Measurements from ENCODE around the gene RREB1.
A peak's percentile ranks its signal among the peaks of the same experiment; 100 is the strongest.

Gene RREB1

DNA sequence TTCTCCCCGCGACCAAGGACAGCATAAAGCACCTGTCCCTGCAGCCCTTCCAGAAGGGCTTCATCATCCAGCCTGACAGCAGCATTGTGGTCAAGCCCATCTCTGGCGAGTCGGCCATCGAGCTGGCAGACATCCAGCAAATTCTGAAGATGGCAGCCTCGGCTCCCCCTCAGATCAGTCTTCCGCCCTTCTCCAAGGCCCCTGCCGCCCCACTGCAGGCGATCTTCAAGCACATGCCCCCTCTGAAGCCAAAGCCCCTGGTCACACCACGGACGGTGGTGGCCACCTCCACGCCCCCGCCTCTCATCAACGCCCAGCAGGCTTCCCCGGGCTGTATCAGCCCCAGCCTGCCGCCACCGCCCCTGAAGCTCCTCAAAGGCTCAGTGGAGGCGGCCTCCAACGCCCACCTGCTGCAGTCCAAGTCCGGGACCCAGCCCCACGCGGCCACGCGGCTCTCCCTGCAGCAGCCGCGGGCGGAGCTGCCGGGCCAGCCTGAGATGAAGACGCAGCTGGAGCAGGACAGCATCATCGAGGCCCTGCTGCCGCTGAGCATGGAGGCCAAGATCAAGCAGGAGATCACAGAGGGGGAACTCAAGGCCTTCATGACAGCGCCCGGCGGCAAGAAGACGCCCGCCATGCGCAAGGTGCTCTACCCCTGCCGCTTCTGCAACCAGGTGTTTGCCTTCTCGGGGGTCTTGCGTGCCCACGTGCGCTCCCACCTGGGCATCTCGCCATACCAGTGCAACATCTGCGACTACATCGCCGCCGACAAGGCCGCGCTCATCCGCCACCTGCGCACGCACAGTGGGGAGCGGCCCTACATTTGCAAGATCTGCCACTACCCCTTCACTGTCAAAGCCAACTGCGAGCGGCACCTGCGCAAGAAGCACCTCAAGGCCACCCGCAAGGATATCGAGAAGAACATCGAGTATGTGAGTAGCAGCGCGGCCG, 121.9 kb downstream of the RREB1 start:
- no peak for DNase-seq

GRCh38 chr6:7230327-7230691, 122.5 kb downstream of the RREB1 start:
- DNase-seq, result no peak

GRCh38 chr6:7230956-7231713, 123.4 kb downstream of the RREB1 start:
- DNase-seq, result no peak

GRCh38 chr6:7232351-7232750, 124.6 kb downstream of the RREB1 start:
- DNase-seq, result no peak

- DNase-seq, result no peak
These were observed 126.8 kb downstream of the RREB1 start for GRCh38 chr6:7234547-7234946.

DNA sequence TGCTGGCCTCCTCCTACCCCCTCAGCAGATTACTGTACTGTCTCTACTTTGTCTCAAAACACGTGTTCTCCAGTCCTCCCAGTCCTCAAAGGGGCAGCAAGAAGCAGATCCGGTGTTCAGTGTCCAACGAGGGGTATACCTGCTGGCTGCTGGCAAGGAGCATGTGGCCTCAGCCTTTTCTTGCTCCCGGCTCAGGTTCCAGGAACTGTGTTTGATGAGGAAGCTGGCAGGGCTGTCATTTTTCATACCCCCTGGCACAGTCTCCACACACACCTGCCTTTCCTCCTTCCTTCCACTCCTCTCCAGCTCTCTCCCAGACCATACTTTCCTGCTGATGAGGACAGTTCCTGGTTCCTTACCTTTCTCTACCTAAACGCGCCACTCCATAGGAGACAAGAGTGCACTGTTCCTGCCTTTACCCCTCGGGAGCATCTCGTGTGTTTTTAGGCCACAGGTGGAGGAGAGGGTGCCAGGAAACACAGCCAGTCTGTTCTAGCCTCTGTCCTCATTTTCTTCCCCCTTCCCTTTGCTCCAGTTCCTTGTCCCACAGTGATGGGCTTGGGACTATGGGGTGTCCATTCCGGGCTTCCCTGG, 128.0 kb downstream of the RREB1 start:
- no peak for DNase-seq

GRCh38 chr6:7236306-7237209, 128.8 kb downstream of the RREB1 start:
- DNase-seq, result no peak

DNA sequence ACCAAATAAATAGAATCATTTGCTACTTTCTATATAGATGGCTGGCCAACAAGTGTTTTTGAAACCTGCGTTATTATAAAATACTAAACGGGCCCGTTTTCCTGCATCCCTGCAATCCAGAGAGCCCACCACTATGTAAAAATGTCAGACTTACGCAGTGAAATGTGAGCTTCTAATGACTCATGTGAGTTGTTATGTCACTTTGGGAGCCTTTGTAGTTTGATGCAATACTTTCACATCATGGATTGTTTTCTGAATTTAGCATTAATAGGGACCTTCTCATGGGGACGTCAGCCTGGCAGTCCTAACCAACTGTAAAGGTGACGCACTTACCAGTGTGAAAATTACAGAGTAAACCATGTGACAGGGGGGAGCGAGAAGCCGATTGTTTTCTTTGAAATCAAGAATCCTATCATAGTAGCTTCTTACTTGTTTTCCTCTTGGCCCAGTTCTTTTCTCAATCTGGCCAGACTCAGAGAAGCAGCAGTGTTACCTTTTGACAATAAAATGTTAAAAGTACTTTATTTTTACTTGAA, 130.0 kb downstream of the RREB1 start:
- no peak for DNase-seq

- DNase-seq, result no peak
These were observed 130.8 kb downstream of the RREB1 start for GRCh38 chr6:7238526-7238899.

GRCh38 chr6:7238900-7239589, 131.3 kb downstream of the RREB1 start:
- peak; percentile 64 for DNase-seq

DNA sequence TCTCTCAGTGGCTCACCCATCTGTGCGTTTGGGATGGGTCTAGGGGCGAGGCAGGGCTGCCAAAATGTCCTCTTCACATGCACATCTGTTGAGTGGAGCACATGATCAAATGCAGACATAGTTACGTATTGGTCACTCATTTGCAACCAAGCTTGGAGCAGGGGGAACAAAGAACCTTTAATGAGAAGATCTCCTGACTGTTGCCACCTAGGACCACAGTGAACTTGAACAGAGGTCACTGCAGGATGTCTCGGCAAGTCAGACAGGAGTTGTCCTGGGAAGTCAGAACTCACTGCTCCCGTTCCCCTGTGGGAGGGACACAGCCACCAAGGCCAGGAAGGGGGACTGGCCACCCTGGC, 131.8 kb downstream of the RREB1 start:
- no peak for DNase-seq

- no peak for DNase-seq
These were observed 132.6 kb downstream of the RREB1 start for GRCh38 chr6:7240351-7240750.

DNA sequence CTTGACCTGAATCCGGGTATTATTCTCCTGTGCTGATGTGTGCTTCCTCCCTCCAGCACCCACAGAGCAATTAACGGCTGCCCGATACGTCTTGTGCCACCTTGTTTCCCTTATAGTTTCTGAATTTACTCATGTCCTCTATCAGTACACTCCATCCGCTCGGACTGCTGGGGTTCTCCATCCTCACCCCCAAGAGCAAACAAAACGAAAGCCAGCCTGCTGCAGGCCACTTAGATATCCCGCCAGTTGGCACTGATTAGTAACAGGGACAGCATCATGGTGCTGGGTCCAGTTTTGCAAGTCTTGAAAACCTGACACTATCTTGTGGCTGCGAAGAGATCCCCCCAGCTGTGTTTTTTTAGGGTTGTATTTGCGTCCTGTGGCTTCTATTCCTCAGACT, 133.4 kb downstream of the RREB1 start:
- DNase-seq, result no peak

DNA sequence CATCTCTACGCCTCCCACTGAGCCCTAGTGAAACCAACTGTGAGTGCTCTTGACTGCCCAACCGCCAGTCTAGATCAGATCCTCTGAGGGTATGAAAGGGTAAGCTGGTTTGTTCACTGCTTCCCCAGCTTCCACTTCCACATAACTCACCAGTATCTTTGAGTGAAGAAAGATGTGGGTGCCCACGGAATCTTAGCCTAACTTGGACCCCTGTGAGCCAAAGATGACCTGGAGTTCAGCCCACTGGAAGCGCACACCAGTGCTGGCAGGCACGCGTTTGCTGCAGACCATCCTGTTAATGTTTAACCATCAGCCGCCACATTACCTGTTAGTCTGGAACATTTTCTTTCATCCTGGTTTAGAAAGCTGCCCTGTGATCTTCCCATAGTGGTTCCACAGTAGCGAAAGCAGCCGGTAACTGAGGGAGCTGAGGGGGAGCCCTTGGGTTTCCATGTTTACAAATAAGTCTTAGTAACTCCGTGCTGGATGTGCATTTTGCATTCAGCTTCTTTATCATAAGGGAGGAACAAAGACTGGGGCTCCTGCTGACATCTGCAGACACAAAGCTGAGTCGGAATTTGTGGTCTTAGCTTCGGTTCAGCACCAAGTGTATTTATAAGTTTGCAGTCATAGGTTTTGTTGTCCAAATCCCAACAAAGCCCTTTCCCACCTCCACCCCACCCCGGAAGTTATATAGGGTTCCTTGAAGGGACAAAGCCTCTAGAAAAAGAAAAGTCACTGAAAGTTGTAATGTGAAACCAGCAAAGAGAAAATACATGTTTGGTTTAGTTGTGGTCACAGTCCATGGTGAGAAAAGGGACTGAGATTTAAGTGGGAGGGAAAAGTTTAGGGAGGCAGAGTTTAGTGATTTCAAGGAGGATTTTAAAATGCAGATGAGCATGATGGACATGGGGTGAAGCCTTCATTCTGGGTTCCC, 134.2 kb downstream of the RREB1 start:
- DNase-seq, result no peak

DNA sequence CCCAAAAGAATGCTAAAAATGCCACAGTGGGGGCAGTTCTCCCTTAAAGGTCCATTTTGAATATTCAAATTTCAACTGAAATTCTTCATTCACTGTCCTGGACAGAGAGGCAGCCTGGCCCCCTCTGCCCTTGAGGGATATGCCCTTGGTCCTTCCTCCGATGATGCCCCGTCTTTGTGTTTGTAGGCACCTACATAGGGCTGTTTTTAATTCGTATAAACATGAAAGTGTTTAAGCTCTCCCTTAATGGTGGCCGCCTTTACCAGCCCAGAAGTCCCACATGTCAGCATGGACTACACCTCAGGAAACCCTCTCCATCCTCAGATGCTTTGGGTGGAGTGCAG, 135.0 kb downstream of the RREB1 start:
- no peak for DNase-seq

DNA sequence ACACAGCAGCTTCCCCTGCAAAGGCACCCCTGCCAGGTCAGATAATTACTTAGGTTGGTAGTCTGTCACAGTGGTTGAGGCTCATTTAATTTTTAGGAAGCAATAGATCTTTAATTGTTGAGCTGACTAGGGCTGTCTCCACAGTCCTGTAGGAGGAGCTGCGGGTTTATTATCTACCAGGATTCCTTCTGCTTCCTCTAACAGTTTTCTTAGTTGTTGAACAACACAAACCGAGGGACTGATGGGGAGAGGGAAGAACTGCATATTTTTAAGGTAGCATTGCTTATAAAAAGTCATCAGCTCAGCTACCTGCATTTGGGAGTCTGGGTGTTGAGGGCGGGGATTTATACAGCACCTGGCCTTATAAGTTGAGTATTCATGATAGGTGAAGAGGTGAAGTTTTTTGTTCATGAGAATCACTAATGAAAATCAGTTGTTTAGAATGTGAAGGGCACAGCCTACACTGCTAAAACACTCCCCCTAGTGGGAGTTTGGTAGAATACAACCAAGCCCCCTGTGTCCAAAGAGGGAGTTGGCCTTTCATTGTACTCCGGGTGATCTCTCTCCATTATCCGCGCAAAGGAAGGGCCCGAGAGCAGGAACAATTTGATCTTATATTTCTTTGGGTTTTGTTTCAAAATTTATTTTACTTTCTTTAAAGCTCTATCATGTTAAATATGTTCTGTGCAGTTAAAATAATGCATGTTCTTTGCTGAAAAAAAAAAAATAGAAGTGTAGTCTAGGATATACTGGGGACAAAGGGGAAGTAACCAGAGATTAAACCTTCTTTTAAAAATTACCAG, 135.6 kb downstream of the RREB1 start:
- no peak for DNase-seq

GRCh38 chr6:7245668-7246393, 138.1 kb downstream of the RREB1 start:
- DNase-seq, result no peak

DNA sequence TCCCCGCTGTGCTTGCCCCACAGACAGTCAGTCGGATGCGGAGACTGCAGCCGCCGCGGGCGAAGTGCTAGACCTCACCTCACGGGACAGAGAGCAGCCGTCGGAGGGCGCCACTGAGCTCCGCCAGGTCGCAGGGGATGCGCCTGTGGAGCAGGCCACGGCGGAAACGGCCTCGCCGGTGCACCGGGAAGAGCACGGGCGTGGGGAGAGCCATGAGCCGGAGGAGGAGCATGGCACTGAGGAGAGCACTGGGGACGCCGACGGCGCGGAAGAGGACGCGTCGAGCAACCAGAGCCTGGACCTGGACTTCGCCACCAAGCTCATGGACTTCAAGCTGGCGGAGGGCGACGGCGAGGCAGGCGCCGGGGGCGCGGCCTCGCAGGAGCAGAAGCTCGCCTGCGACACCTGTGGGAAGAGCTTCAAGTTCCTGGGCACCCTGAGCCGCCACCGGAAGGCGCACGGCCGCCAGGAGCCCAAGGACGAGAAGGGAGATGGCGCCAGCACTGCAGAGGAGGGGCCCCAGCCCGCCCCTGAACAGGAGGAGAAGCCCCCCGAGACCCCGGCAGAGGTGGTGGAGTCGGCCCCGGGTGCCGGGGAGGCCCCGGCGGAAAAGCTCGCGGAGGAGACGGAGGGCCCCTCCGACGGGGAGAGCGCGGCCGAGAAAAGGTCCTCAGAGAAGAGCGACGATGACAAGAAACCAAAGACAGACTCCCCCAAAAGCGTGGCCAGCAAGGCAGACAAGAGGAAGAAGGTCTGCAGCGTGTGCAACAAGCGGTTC, 138.8 kb downstream of the RREB1 start:
- DNase-seq, result no peak

GRCh38 chr6:7247179-7247456, 139.4 kb downstream of the RREB1 start:
- DNase-seq, result no peak
